Spinal cord (tissue), 10 donors: ENCODE results near the gene SHC2. TPM values are rescaled to one million over a fixed set of nuclear protein-coding genes. Genes with fewer than 3 reads are reported as not detected.
"Not testable (repeated sequence)": the region's sequence is repeated elsewhere in the genome, so short reads cannot be mapped to it uniquely, and the experiment has no call there.

Source experiments
- DNase-seq, 6 donors: peaks; one replicate each; pipeline versions ENCODE4 v3.0.0 to v3.0.0-alpha.2; 2013 to 2015; ENCODE audit warnings: low spot score in 6 of 6, low read depth in 4 of 6
- H3K27ac ChIP-seq: one replicate; pipeline ENCODE4 v1.5.1; 2013; ENCODE audit warnings: low read depth, low read length, control low read depth
- H3K27me3 ChIP-seq: one replicate; pipeline ENCODE4 v1.6.1; 2013; ENCODE audit warnings: low read length; ENCODE audit not compliant: control insufficient read depth, insufficient read depth
- H3K36me3 ChIP-seq: one replicate; pipeline ENCODE4 v1.6.1; 2013; ENCODE audit warnings: low read length; ENCODE audit not compliant: control insufficient read depth, insufficient read depth
- H3K4me1 ChIP-seq: one replicate; pipeline ENCODE4 v1.6.1; 2013; ENCODE audit warnings: low read length; ENCODE audit not compliant: control insufficient read depth, insufficient read depth
- H3K4me3 ChIP-seq: one replicate; pipeline ENCODE4 v1.5.1; 2013; ENCODE audit warnings: low read depth, low read length, control low read depth
- H3K9me3 ChIP-seq: one replicate; pipeline ENCODE4 v1.6.1; 2013; ENCODE audit warnings: low read length; ENCODE audit not compliant: control insufficient read depth, insufficient read depth
- WGBS: methylation state at CpG from one replicate; pipeline ENCODE4 v1.1.5; 2013; ENCODE audit warnings: missing lambda C conversion rate; ENCODE audit not compliant: insufficient coverage; 5-methylcytosine and 5-hydroxymethylcytosine counted together
- polyA plus RNA-seq, 2 donors: library from polyadenylated mRNA; unstranded; fragments of 120-200 nt; gene quantifications; one replicate each; pipeline ENCODE4 v1.2.1, GENCODE V29; 2013; ENCODE audit not compliant: insufficient read length in 2 of 2
- total RNA-seq, 2 donors: library from RNA; depleted of rRNA in 1 of 2; stranded (reverse); fragments of 120-200 nt in 1 of 2; fragments of >200 nt in 1 of 2; gene quantifications; one replicate each; pipeline versions ENCODE4 v1.2.3 to v1.2.4, GENCODE V29; 2013 to 2014
- donor health status: healthy.

The SHC2 gene
- total and polyA plus RNA-seq, 4 donors: 15.5 to 111 (median 58.4) TPM

DNA sequence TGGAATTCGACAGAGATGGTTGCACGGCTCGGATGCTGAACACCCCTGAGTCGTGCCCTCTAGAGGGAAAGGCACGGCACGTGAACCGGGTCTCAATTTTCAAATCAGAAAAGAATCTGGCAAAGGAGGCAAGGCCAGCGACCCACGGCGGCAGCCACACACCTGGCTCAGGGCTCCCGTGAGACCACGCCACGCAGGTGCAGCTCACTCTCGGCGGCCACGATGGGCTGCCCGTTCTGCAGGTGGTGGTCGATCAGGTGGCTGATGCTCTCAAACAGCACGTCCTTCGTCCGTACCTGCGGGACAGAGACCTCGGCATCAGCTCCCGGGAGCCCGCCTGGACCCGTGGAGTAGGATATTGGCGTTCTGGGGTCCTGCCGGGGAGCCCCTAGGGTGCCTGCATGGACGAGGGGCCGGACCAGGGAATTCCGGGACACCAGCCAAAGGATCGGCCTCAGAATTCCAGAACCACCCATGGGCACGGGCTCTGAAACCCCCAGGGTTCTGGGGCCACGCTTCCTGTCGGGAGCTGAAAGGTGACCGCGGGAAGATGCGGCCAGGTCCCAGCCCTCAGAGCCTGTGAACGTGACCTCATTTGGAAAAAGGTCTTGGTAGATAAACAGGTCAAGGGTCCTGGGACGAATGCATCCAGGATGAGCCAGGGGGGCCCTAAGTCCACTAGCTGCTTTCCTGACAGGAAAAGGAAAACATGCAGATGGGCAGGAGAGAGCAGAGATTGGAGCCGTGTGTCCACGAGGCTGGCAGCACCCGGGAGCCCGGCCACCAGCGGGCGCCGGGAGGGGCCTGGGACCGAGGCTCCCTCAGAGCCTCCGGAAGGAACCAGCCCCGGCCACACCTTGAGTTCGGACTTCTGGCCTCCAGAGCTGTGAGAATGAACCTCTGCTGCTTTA is 41.8 kb downstream of the SHC2 start:
- peaks cover 92% of the 10 kb centered on the region for H3K36me3 ChIP-seq
- peaks cover 14% of the 10 kb centered on the region for H3K4me1 ChIP-seq
- no peaks in the 10 kb centered on the region for H3K27me3 ChIP-seq
- H3K27ac ChIP-seq: no peak overlapping the region
- DNase-seq: no peak
- no peaks in the 10 kb centered on the region for H3K9me3 ChIP-seq
- H3K4me3 ChIP-seq: no peak overlapping the region
- WGBS: 83% methylated on average over 51 of the region's 51 CpGs

DNA sequence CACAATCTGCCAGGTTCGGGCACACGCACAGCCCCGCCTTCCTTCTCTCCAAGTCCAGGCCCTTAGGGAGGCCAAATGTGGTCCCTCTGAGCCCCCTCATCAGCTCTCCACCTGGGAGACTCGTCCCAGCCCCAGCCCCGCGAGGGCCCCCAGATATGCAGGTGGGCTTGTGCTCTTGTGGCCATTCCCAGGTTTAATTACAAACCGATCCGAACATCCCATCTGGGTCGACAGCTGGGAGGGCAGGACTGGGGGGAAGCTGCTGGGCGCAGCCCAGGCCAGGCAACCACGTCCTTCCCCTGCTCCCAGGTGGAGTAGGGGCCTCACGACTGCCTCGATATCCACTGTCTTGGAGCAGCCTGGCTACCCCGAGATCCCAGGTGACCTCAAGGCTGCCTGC is 44.4 kb downstream of the SHC2 start:
- H3K27ac ChIP-seq: no peak overlapping the region
- peaks cover 71% of the 10 kb centered on the region for H3K36me3 ChIP-seq
- peaks cover 23% of the 10 kb centered on the region for H3K4me1 ChIP-seq
- no peaks in the 10 kb centered on the region for H3K9me3 ChIP-seq
- H3K4me3 ChIP-seq: no peak overlapping the region
- no peaks in the 10 kb centered on the region for H3K27me3 ChIP-seq
- DNase-seq: no peak
- WGBS: 90% methylated on average over 13 of the region's 14 CpGs

DNA sequence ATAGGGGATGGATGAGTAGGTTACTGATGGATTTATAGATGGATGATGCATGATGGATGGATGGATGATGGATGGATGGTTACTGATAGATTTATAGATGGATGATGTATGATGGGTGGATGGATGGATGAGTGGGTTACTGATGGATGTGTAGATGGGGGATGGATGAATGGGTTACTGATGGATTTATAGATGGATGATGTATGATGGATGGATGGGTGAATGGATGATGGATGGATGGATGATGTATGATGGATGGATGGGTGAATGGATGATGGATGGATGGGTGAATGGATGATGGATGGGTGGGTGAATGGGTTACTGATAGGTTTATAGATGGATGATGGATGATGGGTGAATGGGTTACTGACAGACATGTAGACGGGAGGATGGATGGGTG is 45.5 kb downstream of the SHC2 start:
- 80% methylated on average over 1 of the region's 1 CpG for whole genome bisulfite sequencing
- Histone ChIP-seq H3K4me3 (no peak overlapping the region), H3K9me3 (peaks cover 2% of the 10 kb centered on the region), H3K36me3 (peaks cover 66% of the 10 kb centered on the region), H3K27ac (no peak overlapping the region), H3K4me1 (peaks cover 26% of the 10 kb centered on the region), H3K27me3 (peaks cover 2% of the 10 kb centered on the region)
- DNase-seq: no peak

DNA sequence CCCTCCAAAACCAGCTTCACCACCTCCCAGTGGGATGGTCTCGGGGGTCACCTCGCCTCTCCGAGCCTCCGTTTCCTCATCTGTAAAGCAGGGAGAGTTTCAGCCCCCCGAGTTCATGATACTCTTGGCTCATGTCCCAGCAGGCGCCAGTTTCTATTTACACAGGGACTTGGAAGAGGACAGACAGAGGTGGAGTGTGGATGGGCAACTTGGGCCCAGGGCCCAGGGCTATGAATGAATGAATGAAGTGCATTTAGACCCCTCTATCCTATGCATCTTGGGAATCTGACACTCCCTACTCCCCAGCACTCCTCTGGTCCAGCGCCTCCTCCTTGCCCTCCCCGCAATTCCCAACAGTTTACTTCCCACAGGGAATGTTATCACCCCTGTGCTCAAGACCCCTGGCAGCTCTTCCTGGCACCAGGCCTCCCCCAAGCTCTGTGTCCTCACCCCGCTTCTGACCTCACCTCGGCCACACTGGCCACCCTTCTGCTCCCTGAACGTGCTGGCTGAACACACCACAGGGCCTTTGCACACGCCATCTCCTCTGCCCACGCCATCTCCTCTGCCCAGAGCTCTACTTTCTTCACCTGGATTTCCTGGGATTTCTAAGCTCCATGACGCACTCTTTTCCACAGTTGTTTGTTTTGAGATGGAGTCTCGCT is 46.9 kb downstream of the SHC2 start:
- DNase-seq: no peak
- peaks cover 52% of the 10 kb centered on the region for H3K36me3 ChIP-seq
- H3K9me3 ChIP-seq: peaks cover 2% of the 10 kb centered on the region
- peaks cover 9% of the 10 kb centered on the region for H3K27me3 ChIP-seq
- no peak overlapping the region for H3K4me3 ChIP-seq
- peaks cover 31% of the 10 kb centered on the region for H3K4me1 ChIP-seq
- H3K27ac ChIP-seq: no peak overlapping the region
- 81% methylated on average over 10 of the region's 15 CpGs for WGBS

DNA sequence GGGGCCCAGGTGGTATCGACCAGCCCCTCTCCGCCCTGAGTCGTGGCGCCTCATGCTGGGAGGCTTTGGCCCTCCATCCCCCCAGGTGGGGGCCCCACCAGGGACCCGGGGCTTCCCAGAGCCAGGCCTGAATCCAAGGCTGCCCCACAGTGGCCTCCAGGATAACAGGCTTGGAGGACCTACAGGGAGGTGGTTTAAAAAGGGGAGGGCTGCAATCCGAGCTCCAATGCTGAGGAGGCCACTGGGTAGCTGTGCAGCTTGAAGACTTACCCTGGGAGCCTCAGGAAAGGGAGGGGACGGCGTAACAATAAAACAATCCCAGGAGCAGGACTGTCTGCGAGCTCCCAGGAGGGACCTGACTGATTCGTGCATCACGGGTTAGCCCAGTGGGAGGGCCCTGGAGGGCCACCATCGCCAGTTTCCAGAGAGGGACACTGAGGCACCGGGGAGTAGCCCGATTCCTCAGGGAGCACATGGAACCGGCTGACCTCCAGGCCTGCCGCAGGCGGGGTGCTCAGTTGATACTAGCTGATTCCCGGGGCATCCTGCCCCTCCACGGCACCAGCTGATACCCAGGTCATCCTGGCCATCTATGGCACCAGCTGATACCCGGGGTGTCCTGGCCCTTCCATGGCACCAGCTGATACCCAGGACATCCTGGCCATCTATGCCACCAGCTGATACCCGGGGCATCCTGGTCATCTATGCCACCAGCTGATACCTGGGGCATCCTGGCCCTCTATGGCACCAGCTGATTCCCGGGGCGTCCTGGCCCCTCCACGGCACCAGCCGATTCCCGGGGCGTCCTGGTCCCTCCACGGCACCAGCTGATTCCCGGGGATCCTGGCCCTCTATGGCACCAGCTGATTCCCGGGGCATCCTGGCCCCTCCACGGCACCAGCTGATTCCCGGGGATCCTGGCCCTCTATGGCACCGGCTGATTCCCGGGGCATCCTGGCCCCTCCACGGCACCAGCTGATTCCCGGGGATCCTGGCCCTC is 48.2 kb downstream of the SHC2 start:
- 37% methylated on average over 24 of the region's 36 CpGs for WGBS
- no peak overlapping the region for H3K4me3 ChIP-seq
- H3K4me1 ChIP-seq: peaks cover 37% of the 10 kb centered on the region
- H3K27me3 ChIP-seq: peaks cover 9% of the 10 kb centered on the region
- H3K9me3 ChIP-seq: peaks cover 2% of the 10 kb centered on the region
- H3K27ac ChIP-seq: no peak overlapping the region
- no peak for DNase-seq
- peaks cover 42% of the 10 kb centered on the region for H3K36me3 ChIP-seq

DNA sequence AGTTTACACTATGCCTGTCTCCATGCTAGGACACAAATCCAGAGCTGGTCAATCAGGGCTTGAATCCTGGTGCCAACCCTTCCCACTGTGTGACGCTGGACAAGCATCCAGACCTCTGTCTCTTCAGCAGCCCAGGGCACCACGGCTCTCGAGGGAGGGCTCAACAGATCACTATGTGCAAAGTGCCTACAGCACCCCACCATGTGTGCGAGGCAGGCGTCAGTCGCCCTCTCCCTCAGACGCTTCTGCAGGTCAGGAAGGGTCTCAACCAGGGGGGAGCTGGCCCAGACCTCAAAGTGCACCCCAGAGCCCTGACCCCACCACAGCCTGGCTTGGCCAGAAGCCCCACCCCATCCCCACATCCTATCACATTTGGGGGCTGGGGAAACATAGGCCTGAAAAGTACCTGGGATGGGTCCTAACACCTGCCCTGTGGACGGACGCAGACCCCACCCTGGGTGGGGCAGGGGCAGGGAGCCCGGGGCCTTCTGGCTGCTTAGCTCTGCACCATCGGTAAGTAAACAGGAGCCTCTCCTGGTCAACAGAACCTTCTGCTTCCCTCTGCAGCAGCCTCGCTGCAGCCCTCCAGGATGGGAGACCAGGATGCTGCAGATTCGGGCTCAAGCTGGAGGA is 49.0 kb downstream of the SHC2 start:
- peaks cover 40% of the 10 kb centered on the region for H3K36me3 ChIP-seq
- H3K9me3 ChIP-seq: peaks cover 2% of the 10 kb centered on the region
- no peak overlapping the region for H3K27ac ChIP-seq
- H3K4me1 ChIP-seq: peaks cover 38% of the 10 kb centered on the region
- WGBS: 61% methylated on average over 11 of the region's 13 CpGs
- H3K27me3 ChIP-seq: peaks cover 9% of the 10 kb centered on the region
- no peak for DNase-seq
- no peak overlapping the region for H3K4me3 ChIP-seq

DNA sequence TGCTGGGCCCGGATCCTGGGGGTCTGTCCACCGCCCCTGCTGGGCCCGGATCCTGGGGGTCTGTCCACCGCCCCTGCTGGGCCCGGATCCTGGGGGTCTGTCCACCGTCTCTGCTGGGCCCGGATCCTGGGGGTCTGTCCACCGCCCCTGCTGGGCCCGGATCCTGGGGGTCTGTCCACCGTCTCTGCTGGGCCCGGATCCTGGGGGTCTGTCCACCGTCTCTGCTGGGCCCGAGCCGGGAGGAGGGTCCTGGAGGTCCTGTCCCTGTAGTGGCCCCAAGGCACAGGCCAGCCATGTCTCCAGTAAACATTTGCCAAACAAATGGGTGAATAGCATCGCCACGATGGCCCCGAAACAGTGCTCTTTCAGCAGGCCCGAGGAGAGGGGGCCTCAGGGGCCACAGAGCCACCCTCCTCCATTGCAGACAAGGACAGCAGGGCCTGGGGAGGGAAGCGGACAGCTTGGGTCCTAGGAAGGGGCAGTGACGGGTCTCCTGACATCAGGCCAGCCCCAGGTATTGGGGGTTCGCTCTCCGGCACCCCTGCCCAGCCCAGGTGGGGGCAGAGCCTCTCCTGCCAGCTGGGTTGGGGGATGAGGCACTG is 49.6 kb downstream of the SHC2 start:
- Histone ChIP-seq H3K36me3 (peaks cover 40% of the 10 kb centered on the region), H3K4me1 (peaks cover 44% of the 10 kb centered on the region)
- not testable (repeated sequence) for H3K27ac ChIP-seq, H3K9me3 ChIP-seq, DNase-seq, H3K27me3 ChIP-seq, H3K4me3 ChIP-seq
- 88% methylated on average over 15 of the region's 22 CpGs for WGBS

DNA sequence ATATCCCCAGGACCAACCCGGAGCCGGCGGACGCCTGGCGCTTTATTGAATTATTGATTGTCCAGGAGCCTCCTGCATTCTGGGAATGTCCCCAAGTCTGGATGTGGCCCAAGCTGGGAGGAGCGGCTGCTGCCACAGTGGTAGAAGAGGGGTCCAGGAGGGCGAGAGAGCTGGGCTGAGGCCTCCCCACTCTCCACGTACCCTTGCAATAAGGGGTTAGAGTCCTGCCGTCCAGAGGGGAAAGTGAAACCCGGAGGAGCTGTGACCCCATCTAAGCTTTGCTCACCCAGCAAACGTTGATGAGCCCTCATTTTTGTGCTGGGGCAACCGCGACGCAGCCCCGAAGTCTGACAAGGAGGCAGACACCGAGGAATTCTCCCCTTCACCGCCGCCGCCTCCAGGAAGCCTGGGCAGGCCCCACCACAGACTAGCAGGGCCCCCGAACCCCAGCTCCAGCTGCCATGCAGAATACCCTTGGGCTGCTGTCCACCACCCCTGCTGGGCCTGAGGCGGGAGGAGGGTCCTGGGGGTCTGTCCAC is 50.5 kb downstream of the SHC2 start:
- Histone ChIP-seq H3K9me3 (peaks cover 2% of the 10 kb centered on the region), H3K4me3 (no peak overlapping the region), H3K27ac (no peak overlapping the region), H3K4me1 (peaks cover 53% of the 10 kb centered on the region), H3K36me3 (peaks cover 39% of the 10 kb centered on the region), H3K27me3 (peaks cover 9% of the 10 kb centered on the region)
- peak in 2 of 6 donors; percentile 33 to 55 for DNase-seq
- WGBS: 54% methylated on average over 10 of the region's 21 CpGs
